OCI-LY3 (cell line): ENCODE measurements around the gene NDRG4.

ENCODE experiments used
- CTCF ChIP-seq: fragments of 200-600, 300-600 bp; sonication (generic); IDR thresholded peaks from 2 replicates; pipeline ENCODE4 v1.5.1; 2014; ENCODE audit warnings: antibody characterized with exemption, low read length, low read depth
- EZH2phosphoT487 ChIP-seq: fragments of 200-600 bp; shearing (Covaris generic); IDR thresholded peaks from 2 replicates; pipeline ENCODE4 v1.6.1; 2018; ENCODE audit warnings: antibody characterized with exemption, mixed run types, low read depth

- TF ChIP-seq EZH2phosphoT487 = no peak
- TF ChIP-seq CTCF = no peak
These were observed 10.3 kb downstream of the NDRG4 start for GRCh38 chr16:58510097-58510775.
